ENCODE measurements around the gene RFTN1.

- no peak for TF ChIP-seq CTCF (IDR thresholded peaks at IDR 0.05)
- TF ChIP-seq POLR2A (IDR thresholded peaks at IDR 0.05) = no peak
Measured at GRCh38 chr3:16399473-16399872, 114.0 kb downstream of the RFTN1 start.
